ENCODE data around the gene PTGER1.

PTGER1 gene

DNA sequence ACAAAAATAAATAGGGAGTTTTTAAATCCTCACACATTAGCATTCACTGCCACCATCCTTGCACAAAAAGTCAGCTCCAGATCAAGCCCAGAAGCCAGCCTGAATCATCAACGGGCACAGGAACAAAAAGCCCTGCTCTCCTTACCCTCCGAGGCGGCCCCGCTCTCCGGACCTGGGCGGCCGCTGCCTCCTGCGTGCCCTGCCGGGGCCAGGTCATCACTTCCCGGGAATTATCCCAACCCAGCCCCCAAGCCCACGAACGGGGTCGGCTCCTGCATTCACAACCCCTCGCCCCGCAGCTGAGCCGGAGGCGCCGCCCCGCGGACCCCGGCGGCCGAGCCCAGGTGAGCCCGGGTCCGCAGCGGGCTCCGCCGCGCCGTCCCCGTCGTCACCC, 42.3 kb upstream of the PTGER1 start:
- POLR2A ChIA-PET = interaction anchor here (0.6 to 1.6 kb wide), 10 partner anchors 8 to 482 kb away, joined by 3 to 6 read pairs (median 4); no protein-coding TSS in a partner anchor
- no peak for DNase-seq (ENCODE audit: extremely low spot score)
- TF ChIP-seq, protein P1, sequence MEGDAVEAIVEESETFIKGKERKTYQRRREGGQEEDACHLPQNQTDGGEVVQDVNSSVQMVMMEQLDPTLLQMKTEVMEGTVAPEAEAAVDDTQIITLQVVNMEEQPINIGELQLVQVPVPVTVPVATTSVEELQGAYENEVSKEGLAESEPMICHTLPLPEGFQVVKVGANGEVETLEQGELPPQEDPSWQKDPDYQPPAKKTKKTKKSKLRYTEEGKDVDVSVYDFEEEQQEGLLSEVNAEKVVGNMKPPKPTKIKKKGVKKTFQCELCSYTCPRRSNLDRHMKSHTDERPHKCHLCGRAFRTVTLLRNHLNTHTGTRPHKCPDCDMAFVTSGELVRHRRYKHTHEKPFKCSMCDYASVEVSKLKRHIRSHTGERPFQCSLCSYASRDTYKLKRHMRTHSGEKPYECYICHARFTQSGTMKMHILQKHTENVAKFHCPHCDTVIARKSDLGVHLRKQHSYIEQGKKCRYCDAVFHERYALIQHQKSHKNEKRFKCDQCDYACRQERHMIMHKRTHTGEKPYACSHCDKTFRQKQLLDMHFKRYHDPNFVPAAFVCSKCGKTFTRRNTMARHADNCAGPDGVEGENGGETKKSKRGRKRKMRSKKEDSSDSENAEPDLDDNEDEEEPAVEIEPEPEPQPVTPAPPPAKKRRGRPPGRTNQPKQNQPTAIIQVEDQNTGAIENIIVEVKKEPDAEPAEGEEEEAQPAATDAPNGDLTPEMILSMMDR (IDR thresholded peaks at IDR 0.05; ENCODE audit: control extremely low read depth, extremely low read depth, low read depth, missing control alignments) = no peak
- CTCF ChIA-PET = interaction anchor here (0.9 to 2.0 kb wide), 4 partner anchors 11 to 57 kb away, joined by 3 to 10 read pairs (median 7); no protein-coding TSS in a partner anchor

DNA sequence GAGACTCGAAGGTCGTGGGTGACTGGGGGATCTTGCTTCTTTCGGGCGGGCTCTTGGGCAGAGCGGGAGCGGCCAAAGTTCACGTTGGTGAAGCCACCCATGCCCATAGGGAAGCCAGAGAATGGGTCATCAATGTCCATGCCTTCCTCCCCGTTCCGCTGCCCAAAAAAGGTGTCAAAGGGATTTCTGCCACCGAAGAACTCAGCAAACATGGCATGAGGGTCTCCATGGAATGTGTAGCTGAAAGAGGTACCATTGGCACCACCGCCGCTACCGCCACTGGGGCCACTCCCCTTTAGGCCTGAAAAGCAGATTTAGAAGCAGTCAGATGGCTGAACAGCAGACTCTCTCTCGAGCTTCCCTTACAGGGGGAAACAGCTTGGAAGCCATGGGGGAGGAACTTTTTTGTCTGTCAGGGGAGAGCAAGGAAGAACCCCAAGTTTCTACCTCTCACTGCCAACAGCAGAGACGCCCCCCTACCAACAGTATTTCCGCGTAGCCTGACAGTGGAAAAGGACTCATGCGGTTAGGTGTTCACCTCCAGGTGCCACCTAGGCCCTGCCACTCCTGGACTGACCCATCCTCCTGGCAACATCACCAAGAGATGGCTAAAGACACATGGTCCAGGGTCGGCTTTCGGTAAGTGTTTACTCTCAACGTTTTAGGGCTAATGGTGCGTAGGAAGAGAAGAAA, 41.7 kb upstream of the PTGER1 start:
- CTCF ChIA-PET = interaction anchor here (2.0 kb wide), 2 partner anchors 10 to 11 kb away, joined by 8 to 10 read pairs; no protein-coding TSS in a partner anchor
- no peak for DNase-seq (ENCODE audit: extremely low spot score)
- TF ChIP-seq, protein P1 (IDR thresholded peaks at IDR 0.05; ENCODE audit: control extremely low read depth, extremely low read depth, low read depth, missing control alignments) = no peak
- POLR2A ChIA-PET = interaction anchor here (0.6 to 1.6 kb wide), 6 partner anchors 23 to 481 kb away, joined by 3 to 6 read pairs (median 4); no protein-coding TSS in a partner anchor

DNA sequence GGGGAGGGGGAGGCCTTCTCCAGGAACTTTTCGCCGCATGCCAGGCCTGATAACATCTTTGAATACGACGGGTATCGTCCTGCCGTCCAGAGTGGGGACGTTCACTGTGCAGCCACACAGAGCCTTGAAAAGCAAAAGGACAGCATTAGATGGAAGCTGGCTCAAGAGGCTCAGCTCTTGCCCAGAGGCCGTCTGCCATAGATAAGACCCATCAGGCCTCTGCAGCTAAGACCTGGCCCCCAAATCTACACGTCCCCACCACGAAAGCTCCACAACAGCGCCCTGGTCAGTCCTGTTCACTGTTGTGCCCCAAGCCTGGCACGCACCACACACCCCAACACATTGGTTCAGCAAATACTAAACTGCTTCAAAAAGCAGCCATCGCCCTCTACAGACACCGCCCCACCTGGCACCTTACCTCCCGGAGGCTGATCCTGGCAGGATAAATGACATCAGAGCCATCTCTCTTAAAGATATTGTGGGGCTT, 40.9 kb upstream of the PTGER1 start:
- ChIA-PET CTCF (interaction anchor here (2.0 kb wide), 1 partner anchor 9 kb away, joined by 8 read pairs; no protein-coding TSS in a partner anchor), POLR2A (interaction anchor here (0.5 to 0.6 kb wide), 2 partner anchors 57 to 356 kb away, joined by 3 read pairs; no protein-coding TSS in a partner anchor)
- TF ChIP-seq, protein P1 (IDR thresholded peaks at IDR 0.05; ENCODE audit: control extremely low read depth, extremely low read depth, low read depth, missing control alignments) = no peak

DNA sequence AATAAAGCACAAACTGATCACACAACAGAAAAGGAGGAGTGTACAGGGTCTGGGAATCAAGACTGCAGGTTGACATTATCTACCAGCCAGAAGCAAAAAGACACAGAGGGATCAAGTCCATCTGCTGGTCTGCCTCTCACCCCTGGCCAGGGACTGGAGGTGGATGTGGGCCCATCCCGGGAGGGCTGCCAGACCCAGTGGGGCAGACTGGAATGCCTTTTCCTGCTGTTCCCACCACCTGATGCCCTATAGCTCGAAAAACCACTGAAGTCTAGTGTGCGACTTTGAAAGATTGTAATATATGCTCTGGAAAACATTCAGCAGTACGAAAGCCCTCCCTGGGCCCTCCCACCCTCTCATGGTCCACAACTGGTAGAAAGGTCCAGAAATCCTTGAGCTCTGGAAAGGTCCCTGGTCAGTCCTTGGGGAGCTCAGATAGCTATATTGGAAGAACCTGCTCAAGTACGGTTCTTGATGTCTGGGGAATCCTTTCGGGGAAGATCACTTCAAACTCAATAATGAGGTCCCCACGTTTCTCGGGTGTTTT, 40.4 kb upstream of the PTGER1 start:
- DNase-seq (ENCODE audit: extremely low spot score) = no peak
- ChIA-PET POLR2A (interaction anchor here (0.5 to 0.6 kb wide), 2 partner anchors 58 to 355 kb away, joined by 3 read pairs; no protein-coding TSS in a partner anchor), CTCF (no interaction called here)
- TF ChIP-seq, protein P1 (IDR thresholded peaks at IDR 0.05; ENCODE audit: control extremely low read depth, extremely low read depth, low read depth, missing control alignments) = no peak

More for the DNA sequence above, 40.9 kb upstream of the PTGER1 start:
- DNase-seq (ENCODE audit: extremely low spot score) = no peak

DNA sequence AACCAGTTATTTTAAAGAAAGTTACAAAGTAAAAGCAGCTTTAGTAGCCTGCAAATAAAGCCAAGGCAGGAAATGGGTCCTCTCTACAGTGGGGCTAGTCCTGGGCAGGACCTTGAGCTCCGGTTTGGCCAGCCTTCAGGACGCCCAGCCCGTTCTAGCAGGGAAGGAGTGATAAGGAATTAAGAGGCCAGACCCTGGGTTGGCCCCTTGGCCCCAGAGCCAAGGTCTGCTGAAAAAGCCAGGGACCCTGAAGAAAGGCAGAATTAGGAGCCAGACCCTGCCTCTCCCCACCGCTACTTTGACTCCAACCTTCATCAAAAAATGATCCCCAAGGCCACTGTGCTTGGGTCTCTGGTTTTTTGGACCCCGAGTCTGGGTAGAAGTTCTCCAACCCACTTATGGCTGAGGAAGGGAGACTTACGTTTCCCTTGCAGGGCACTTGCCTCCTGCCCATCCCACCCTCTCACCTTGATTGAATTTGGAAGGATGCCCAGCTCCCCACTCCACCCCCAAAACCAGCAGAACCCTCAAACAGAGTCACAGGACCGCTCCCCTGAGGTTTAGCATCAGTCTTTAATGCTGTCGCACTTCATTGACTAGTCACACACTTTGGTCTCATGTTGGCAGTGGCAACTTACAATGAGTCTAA, 39.2 kb upstream of the PTGER1 start:
- ChIA-PET POLR2A (interaction anchor here (0.8 kb wide), 1 partner anchor 99 kb away, joined by 3 read pairs; no protein-coding TSS in a partner anchor), CTCF (interaction anchor here (0.7 to 2.2 kb wide), 3 partner anchors 9 to 12 kb away, joined by 3 to 6 read pairs (median 6); no protein-coding TSS in a partner anchor)
- no peak for DNase-seq (ENCODE audit: extremely low spot score)
- TF ChIP-seq, protein P1 (IDR thresholded peaks at IDR 0.05; ENCODE audit: control extremely low read depth, extremely low read depth, low read depth, missing control alignments) = no peak

DNA sequence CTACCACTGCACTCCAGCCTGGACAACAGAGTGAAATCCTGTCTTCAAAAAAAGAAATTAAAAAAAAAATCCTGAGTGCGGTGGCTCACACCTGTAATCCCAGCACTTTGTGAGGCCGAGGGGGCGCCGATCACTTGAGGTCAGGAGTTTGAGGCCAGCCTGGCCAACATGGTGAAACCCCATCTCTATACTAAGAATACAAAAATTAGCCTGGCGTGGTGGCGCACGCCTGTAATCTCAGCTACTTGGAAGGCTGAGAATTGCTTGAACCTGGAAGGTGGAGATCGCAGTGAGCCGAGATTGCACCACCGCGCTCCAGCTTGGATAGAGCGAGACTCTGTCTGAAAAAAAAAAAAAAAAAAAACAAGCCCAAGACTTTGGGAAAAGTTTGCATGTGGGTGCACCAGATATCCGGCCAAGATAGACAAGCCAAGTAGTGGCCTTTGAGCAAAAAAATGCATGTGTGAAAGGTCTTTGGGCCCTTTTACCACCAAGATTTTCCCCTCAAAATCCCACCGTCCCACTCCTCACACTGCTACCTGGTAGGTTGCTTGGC, 37.3 kb upstream of the PTGER1 start:
- TF ChIP-seq, protein P1 (IDR thresholded peaks at IDR 0.05; ENCODE audit: control extremely low read depth, extremely low read depth, low read depth, missing control alignments) = no peak
- ChIA-PET POLR2A (no interaction called here), CTCF (interaction anchor here (1.1 to 1.5 kb wide), 2 partner anchors 8 to 44 kb away, joined by 4 read pairs; no protein-coding TSS in a partner anchor)
- DNase-seq (ENCODE audit: extremely low spot score) = no peak
